SKM-1 treated with dmso at 0.1 percent for 144 hours (cell line): ENCODE data around the gene SYP.

Experiments
- DNase-seq: peaks from one replicate; lab custom pipeline; 2025; ENCODE audit not compliant: unreplicated experiment; lab: John Stamatoyannopoulos, UW

Gene SYP

GRCh38 chrX:49199906-49200771 is at the start of gene SYP:
TSS of gene SYP (minus strand) at chrX:49200193. CDS start at chrX:49200186, 7 bp downstream.
- peak; percentile 42 for DNase-seq

GRCh38 chrX:49249616-49250015 is 49.6 kb upstream of the SYP start:
- no peak for DNase-seq

DNA sequence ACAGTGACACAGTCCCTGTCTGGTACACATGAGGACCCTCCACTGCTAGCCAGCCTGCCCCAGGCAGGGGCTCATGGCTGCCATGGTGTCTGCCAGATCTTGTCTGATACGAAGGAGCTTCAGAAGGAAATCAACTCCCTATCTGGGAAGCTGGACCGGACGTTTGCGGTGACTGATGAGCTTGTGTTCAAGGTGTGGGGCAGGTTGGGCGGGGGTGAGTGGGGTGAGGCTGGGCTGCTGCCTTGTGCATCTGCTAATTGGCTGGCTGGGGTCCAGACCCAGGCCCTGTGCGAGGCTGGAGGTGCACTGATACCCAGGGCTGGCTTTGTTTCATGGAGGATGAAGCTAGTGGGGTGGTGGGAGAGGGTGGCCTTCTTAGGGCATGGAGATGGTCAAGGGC is 49.1 kb upstream of the SYP start:
- DNase-seq = no peak

DNA sequence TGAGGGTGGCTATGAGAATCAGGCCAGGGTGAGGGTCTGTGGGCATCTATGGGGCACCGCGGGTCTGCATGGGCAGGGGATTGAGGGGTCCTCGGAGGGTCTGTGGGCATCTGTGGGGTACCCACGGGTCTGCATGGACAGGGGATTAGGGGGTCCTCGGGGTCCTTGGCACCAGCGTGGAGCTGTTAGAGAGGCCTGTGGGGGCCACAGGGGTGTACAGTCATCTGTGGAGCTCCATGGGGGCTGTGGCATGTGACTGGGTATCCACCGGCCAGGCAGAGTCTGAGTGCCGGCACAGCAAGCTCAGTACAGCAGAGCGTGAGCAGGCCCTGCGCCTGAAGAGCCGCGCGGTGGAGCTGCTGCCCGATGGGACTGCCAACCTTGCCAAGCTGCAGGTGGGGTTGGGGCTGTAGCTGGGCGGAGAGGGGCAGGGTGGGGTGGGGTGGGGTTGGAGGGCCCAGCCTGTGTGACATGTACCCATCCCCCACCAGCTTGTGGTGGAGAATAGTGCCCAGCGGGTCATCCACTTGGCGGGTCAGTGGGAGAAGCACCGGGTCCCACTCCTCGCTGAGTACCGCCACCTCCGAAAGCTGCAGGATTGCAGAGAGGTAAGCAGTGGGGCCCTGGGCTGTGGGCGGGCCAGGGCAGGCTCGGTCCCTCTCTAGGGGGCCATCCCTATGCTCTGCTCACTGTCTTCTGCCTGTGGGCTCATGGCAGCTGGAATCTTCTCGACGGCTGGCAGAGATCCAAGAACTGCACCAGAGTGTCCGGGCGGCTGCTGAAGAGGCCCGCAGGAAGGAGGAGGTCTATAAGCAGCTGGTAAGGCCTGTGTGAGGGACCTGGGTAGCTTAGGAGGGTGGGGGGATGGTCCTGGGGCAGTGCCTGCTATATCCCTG is 48.2 kb upstream of the SYP start:
- DNase-seq = no peak

- no peak for DNase-seq
These were observed 47.4 kb upstream of the SYP start for GRCh38 chrX:49247346-49247745.

DNA sequence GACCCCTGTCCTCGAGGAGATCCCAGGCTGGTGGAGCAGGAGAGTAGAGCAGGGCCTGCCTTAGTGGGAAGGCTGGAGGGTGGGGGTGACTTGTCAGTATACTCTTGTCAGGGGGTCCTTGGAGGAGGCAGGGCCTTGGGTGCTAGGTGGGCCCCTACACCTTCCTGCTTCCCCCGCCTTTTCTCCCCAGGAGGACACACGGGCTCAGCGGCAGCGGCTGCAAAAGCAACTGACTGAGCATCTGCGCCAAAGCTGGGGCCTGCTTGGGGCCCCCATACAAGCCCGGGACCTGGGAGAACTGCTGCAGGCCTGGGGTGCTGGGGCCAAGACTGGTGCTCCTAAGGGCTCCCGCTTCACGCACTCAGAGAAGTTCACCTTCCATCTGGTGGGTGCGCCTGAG is 46.5 kb upstream of the SYP start:
- DNase-seq = no peak

GRCh38 chrX:49244207-49244606 is 44.2 kb upstream of the SYP start:
- no peak for DNase-seq

DNA sequence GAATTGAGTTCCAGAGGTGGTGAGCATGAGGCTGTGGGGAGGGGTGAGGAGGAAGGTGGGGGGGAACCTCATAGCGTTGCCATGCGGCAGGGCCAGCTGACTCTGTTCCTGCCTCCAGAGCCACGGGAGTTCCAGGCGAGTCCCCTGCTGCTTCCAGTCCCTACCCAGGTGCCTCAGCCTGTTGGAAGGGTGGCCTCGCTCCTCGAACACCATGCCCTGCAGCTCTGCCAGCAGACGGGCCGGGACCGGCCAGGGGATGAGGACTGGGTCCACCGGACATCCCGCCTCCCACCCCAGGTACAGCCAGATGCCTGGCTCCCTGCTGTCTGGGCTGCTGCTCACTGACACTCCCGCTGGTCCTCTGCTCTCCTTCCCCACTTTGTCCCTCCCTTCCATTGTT is 43.2 kb upstream of the SYP start:
- no peak for DNase-seq

GRCh38 chrX:49242545-49243066 is 42.6 kb upstream of the SYP start:
- DNase-seq = no peak

- no peak for DNase-seq
These were observed 38.7 kb upstream of the SYP start for GRCh38 chrX:49238735-49239134.

DNA sequence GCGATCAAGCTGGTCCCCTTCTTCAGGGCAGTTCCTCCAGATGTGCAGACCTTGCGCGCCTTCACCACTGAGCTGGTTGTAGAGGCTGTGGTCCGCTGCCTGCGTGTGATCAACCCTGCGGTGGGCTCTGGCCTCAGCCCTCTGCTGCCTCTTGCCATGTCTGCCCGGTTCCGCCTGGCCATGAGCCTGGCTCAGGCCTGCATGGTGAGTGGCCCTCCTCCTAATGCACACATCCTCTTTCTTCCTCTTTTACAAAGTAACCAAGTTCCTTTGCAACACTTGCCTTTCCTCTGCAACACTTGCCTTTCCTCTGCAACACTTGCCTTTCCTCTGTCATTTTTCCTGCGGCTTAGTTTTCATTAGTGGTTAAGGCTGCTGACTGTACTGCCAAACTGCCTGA is 37.1 kb upstream of the SYP start:
- DNase-seq = peak; percentile 84

DNA sequence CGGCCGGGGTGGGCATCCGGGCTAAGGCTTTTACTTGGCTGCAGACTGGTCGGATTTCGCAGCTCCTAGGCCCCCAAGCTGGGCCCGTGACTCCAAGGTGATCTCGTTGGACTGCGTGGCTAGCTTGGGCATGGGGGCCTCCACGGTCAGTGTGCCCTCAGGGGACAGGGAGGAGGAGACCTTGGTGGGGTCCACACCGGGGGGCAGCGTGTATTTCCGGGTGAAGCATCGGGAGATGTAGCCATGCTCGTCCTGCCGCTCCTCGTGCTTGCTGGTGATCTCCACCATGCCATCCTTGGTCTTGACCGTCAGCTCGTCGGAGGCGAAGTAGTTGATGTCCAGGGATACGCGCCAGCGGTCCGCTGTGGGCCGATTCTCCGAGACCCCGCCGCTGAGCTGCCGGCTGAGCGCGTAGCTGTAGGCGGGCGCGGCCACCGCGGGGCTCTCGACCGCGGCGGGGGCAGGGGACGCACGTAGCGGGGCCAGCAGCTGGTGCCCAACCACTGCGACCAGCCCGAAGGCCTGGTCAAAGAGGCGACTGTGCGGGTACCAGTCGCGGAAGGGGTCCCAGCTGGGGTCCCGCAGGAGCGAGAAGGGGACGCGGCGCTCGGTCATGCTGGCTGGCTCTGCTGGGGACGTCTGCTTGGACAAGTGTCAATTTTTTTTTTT is 34.0 kb upstream of the SYP start:
- DNase-seq = no peak

- no peak for DNase-seq
These were observed 33.2 kb upstream of the SYP start, which contains the start of gene CACNA1F for GRCh38 chrX:49233176-49233575. TSS of gene CACNA1F (minus strand) at chrX:49233340. CDS start at chrX:49233309, 31 bp downstream.

- no peak for DNase-seq
These were observed 32.5 kb upstream of the SYP start for GRCh38 chrX:49232525-49232924.

- DNase-seq = no peak
These were observed 31.5 kb upstream of the SYP start for GRCh38 chrX:49231333-49232000.

- no peak for DNase-seq
These were observed 30.7 kb upstream of the SYP start for GRCh38 chrX:49230500-49231232.

DNA sequence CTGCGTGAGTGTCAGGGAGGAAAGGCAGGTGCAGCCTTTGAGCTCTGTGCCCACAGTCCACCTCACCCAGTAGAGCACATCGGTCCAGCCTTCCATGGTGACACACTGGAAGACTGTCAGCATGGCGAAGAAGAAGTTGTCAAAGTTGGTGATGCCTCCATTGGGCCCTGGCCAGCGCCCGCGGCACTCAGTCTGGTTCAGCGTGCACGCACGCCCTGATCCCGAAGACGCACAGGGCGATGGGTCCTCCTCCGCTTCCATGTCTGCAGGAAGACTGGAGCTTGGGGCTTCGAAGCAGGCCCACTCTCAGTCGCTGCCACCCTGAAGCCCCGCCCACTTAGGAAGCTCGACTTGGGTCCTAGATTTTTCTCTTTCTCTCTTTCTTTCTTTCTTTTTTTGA is 28.2 kb upstream of the SYP start:
- no peak for DNase-seq

- no peak for DNase-seq
These were observed 27.7 kb upstream of the SYP start for GRCh38 chrX:49227726-49228125.

DNA sequence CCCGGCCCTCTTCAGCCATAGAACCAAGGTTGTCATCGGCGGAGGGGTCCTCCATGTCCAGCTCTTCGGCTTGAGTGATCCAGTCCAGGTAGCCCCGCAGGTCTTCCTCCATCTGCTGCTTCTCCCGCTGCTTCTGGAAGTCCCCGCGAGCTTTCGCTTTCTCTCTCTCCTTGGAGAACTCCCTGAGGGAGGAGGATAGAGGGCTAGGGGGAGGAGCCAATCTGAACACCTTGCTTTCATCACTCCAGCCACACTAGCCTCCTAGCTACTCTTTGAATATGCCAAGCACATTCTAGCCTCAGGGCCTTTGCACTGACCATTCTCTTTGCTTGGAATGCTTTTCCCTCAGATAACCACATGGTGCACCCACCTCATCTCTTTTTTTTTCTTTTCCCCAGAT is 27.0 kb upstream of the SYP start:
- DNase-seq = no peak

DNA sequence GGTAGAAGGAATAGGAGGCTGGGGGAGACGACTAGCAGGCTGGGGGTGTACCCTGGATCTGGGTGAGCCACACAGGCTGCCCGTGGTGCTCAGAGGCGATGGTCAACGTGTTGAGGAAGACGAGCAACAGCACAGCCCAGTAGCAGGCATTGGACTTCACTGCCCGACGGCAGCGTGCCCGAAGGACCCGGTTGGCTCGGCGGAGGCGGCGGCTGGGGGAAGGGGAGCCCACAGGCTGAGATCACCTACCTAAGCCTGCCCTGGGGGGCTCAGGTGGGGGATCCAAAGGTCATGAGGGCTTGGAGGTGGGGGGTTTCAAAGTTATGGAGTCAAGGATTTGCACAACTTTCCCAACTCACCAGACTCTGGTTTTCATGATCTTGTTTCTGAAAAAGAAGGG is 25.9 kb upstream of the SYP start:
- no peak for DNase-seq
